Measurements from ENCODE around the gene ACIN1. TPM values are rescaled to one million over a fixed set of nuclear protein-coding genes. Genes with fewer than 3 reads are reported as not detected.

Gene ACIN1
- total RNA-seq, 1 donor from 2014 or later, result 137 TPM

DNA sequence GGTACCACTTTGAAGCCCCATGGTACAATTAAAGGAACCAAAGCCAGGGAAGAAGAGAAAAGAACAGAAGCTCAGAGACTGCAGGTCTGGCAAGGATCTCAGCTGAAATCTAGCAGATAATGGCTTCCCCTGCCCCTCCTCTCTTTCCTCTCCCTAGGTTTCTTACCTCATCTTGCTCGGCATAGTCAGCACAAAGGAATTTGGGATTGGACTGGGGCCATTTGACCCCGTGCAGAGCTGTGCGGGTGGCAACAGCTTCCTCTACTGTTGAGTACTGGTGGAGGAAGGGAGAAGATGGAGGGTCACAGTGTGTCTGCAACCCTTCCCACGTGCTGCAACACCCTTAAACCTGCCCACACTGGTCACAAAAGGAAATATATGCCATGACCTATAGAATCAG lies 32.9 kb downstream of the ACIN1 start:
- Mint-ChIP-seq H3K36me3 (ENCODE audit: low read depth) (peaks cover 39% of the 10 kb centered on the region), H3K27me3 (ENCODE audit: low read depth) (no peaks in the 10 kb centered on the region), H3K4me1 (ENCODE audit: low read depth) (peaks cover 36% of the 10 kb centered on the region), H3K27ac (ENCODE audit: unreplicated experiment) (peak overlapping the region; percentile 92), H3K4me3 (ENCODE audit: unreplicated experiment) (peak overlapping the region; percentile 25), H3K9me3 (ENCODE audit: low read depth) (no peaks in the 10 kb centered on the region)
- TF ChIP-seq CTCF (IDR thresholded peaks at IDR 0.05), result no peak
- no peak for DNase-seq (ENCODE audit: low spot score)

DNA sequence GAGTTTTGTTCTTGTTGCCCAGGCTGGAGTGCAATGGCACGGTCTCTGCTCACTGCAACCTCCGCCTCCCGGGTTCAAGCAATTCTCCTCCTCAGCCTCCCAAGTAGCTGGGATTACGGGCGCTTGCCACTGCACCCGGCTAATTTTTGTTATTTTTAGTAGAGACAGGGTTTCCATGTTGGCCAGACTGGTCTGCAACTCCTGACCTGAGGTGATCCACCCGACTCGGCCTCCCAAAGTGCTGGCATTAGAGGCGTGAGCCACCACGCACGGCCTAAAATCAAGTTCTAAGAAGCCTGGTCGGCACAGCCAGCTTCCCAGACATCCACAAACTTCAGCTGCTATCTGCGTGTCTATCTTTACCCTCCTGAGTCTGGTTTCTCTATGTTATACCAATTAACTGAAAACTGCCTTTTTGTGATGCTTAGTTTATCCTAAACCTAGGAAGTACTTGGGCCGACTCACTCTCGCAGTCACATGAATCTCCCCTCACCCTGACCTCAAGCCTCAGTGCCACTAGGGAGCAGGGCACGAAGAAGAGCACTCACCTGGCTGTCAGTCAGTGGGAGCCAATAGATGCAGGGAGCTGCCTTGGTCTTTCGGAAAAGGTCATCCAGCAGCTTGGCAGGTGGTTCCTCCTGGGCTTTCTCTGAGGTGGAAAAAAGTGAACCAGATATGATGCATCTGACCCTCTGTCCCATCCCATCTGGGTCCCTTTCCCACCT lies 34.2 kb downstream of the ACIN1 start:
- Mint-ChIP-seq H3K4me3 (ENCODE audit: unreplicated experiment) (no peak overlapping the region), H3K4me1 (ENCODE audit: low read depth) (peaks cover 45% of the 10 kb centered on the region), H3K36me3 (ENCODE audit: low read depth) (peaks cover 34% of the 10 kb centered on the region), H3K27me3 (ENCODE audit: low read depth) (no peaks in the 10 kb centered on the region), H3K27ac (ENCODE audit: unreplicated experiment) (peak overlapping the region; percentile 36), H3K9me3 (ENCODE audit: low read depth) (no peaks in the 10 kb centered on the region)
- no peak for TF ChIP-seq CTCF (IDR thresholded peaks at IDR 0.05)
- no peak for DNase-seq (ENCODE audit: low spot score)

DNA sequence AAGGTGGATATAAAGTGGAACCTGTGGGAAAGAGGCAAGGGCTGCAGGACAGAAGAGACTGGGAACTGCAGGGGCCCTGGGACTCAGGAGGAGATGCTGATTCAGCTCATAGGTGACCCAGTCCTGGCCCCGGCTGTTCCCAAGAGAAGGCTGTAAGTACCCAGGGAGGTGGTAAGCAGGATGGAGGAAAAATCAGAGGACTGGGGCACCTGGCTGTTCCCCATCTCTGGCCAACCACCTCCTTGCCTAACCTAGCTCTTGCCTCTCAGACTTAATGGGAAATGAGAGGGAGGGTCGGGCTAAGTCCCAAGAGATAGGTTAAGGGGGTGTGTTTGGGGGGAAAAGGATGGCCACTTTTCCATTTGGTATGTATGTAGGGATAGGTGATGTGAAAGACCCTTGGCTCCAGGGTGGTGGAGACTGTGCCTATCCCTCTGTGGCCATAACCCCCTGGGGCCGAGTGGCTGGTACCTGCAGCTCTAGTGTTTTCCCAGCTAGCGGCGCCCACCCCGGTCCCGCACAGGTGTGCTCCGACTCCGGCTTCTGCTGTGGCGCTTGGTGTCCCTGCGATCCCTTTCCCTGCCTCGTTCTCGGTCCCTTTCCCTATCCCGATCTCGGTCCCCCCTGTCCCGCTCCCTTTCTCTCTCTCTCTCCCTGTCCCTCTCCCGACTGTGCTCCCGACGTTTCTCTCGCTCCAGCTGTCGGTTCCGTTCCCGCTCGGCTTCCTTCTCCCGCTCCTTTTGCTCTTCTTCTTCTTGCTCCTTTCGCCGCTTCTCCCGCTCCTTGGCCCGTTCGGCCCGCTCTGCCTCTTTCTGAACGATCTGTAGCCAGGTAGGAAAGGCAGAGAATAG lies 36.1 kb downstream of the ACIN1 start:
- Mint-ChIP-seq H3K9me3 (ENCODE audit: low read depth) (no peaks in the 10 kb centered on the region), H3K27me3 (ENCODE audit: low read depth) (no peaks in the 10 kb centered on the region), H3K27ac (ENCODE audit: unreplicated experiment) (peak overlapping the region; percentile 86), H3K36me3 (ENCODE audit: low read depth) (peaks cover 31% of the 10 kb centered on the region), H3K4me1 (ENCODE audit: low read depth) (peaks cover 44% of the 10 kb centered on the region), H3K4me3 (ENCODE audit: unreplicated experiment) (no peak overlapping the region)
- no peak for TF ChIP-seq CTCF (IDR thresholded peaks at IDR 0.05)
- DNase-seq (ENCODE audit: low spot score), result no peak

DNA sequence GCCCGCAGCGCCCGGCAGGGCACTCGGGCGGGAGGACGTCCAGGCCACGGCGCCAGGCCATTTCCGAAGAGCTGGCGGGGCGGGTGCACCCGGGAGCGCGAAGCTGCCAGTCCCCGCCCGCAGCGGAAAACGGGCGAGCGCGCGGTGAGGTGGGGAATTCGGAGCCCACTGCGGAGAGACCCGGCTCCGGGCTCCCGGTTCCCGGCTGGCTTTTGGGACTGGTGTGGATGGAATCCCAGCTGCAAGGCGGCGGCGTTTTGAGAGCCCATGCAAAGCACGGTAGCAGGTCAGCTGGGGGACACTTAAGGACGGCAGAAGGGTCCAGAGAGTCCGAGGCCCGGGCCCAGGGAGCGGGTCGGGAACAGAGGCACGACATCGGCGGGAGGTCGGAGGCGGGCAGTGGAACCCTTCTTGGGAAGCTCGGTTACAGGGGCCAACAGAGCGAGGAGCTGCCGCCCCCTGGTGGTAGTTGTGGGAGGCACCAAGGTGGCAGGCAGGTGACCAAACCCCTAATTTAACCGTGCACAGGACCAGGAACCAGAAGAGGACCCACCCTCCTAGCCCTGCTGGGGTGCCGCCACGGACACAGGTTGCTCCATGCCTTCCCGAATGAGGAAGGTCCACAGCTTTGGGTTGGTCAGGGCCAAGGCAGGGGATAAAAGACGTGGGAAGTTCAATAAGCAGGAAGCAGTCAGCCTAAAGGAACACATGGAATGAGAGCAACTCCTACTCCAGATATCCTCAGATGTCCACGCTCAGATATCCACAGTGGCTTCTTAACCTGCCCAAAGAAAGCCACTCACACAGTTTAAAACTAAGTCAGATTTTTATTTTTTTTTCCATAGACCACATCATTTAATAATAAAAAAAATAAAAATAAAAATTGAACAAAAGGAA lies 36.9 kb downstream of the ACIN1 start:
- no peak for DNase-seq (ENCODE audit: low spot score)
- H3K4me3 Mint-ChIP-seq (ENCODE audit: unreplicated experiment), result peak overlapping the region; percentile 79
- TF ChIP-seq CTCF (IDR thresholded peaks at IDR 0.05), result peak; percentile 99
- no peaks in the 10 kb centered on the region for H3K27me3 Mint-ChIP-seq (ENCODE audit: low read depth)
- peaks cover 24% of the 10 kb centered on the region for H3K36me3 Mint-ChIP-seq (ENCODE audit: low read depth)
- H3K4me1 Mint-ChIP-seq (ENCODE audit: low read depth), result peaks cover 39% of the 10 kb centered on the region
- H3K27ac Mint-ChIP-seq (ENCODE audit: unreplicated experiment), result peak overlapping the region; percentile 86
- H3K9me3 Mint-ChIP-seq (ENCODE audit: low read depth), result no peaks in the 10 kb centered on the region
